Loucy (cell line): ENCODE results near the gene CCRL2.

Source experiments
- H2AFZ ChIP-seq: fragments of 200-600 bp; sonication (generic); 2 replicates; pipeline ENCODE4 v1.6.0; 2016; ENCODE audit warnings: antibody characterized with exemption, mild to moderate bottlenecking, low read length, moderate library complexity
- H3F3A ChIP-seq: fragments of 200-600 bp; 2 replicates; pipeline ENCODE4 v1.6.0; 2016; ENCODE audit warnings: antibody characterized with exemption, low read depth, mild to moderate bottlenecking
- H3K27me3 ChIP-seq: fragments of 200-600 bp; sonication (generic); 2 replicates; pipeline ENCODE4 v1.6.1; 2014; ENCODE audit warnings: low read length, mild to moderate bottlenecking; ENCODE audit not compliant: insufficient read depth, poor library complexity, severe bottlenecking
- H3K36me3 ChIP-seq: fragments of 200-600 bp; sonication (generic); 2 replicates; pipeline ENCODE4 v1.6.1; 2016; ENCODE audit warnings: low read length; ENCODE audit not compliant: insufficient read depth
- H3K4me1 ChIP-seq: fragments of 200-600 bp; sonication (generic); 2 replicates; pipeline ENCODE4 v1.5.1; 2014; ENCODE audit warnings: low read length, mild to moderate bottlenecking; ENCODE audit not compliant: insufficient read depth, poor library complexity, severe bottlenecking
- H3K4me2 ChIP-seq: fragments of 200-600 bp; sonication (generic); 2 replicates; pipeline ENCODE4 v1.6.0; 2014; ENCODE audit warnings: antibody characterized with exemption, low read length, low read depth, mild to moderate bottlenecking; ENCODE audit not compliant: poor library complexity, severe bottlenecking
- H3K4me3 ChIP-seq: fragments of 200-600 bp; sonication (generic); 2 replicates; pipeline ENCODE4 v1.5.1; 2014; ENCODE audit warnings: low read length, mild to moderate bottlenecking, mixed read lengths; ENCODE audit not compliant: poor library complexity, severe bottlenecking
- H3K79me2 ChIP-seq: fragments of 200-600 bp; sonication (generic); 2 replicates; pipeline ENCODE4 v1.6.1; 2014; ENCODE audit warnings: low read length; ENCODE audit not compliant: insufficient read depth
- H3K9ac ChIP-seq: fragments of 200-600 bp; sonication (generic); 2 replicates; pipeline ENCODE4 v1.6.0; 2014; ENCODE audit warnings: mild to moderate bottlenecking, low read depth, low read length, moderate library complexity; ENCODE audit not compliant: poor library complexity, severe bottlenecking
- H3K9me2 ChIP-seq: fragments of 200-600 bp; sonication (generic); replicated peaks from 2 replicates; pipeline ENCODE4 v1.6.1; 2016; ENCODE audit warnings: low read depth, low read length, mixed read lengths
- H3K9me3 ChIP-seq: fragments of 200-600 bp; sonication (generic); 2 replicates; pipeline ENCODE4 v1.6.1; 2014; ENCODE audit warnings: mild to moderate bottlenecking, antibody characterized with exemption, low read length, low read depth; ENCODE audit not compliant: insufficient read depth
- H4K20me1 ChIP-seq: fragments of 200-600 bp; sonication (generic); 2 replicates; pipeline ENCODE4 v1.6.0; 2014; ENCODE audit warnings: antibody characterized with exemption, low read length, mild to moderate bottlenecking; ENCODE audit not compliant: insufficient read depth, poor library complexity, severe bottlenecking
- EZH2phosphoT487 ChIP-seq: fragments of 200-600 bp; IDR thresholded peaks from 2 replicates; pipeline ENCODE4 v1.6.1; 2018; ENCODE audit warnings: antibody characterized with exemption, mild to moderate bottlenecking, moderate library complexity, borderline replicate concordance
- TF ChIP-seq, protein P1 (sequence below): fragments of 200-600 bp; sonication (generic); conservative IDR thresholded peaks from 2 replicates; pipeline ENCODE4 v1.5.1; 2014; ENCODE audit warnings: mild to moderate bottlenecking, antibody characterized with exemption, low read length

The CCRL2 gene

DNA sequence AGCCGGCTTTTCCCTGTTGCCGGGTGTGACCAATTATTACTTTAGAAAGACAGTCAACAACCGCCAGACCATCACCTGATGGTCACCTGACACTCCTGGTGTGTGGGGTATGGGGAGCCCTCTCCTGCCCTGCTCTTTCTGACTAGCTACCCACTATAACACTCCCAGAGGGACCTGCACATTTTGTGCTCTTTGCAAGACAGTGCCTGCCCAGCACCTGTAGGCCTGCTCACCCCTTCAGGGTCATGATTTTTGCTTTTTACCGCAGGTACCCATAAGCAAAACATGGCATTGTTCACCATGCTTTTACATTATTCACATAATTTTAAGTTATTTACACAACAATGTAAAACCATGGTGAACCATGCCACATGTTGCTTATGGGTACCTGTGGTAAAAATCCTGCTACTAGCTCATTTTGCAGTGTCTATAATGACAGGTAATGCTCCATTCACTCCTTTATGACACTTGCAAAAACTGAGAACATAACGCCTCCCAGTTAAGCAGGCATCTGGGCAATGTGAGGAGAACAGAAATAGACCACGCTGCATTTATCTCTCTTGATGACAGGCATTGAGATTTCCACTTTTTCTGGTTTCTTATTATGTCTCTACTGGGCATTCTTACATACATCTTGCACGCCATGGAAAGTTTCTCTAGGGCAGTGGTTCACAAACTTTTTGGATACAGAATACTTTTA lies 9.9 kb downstream of the CCRL2 start:
- Histone ChIP-seq H3K27me3 (no peaks in the 10 kb centered on the region), H2AFZ (no peak overlapping the region), H3K4me3 (no peak overlapping the region), H3K9me3 (no peaks in the 10 kb centered on the region), H3K4me1 (peaks cover 10% of the 10 kb centered on the region), H3K9ac (no peak overlapping the region), H4K20me1 (no peaks in the 10 kb centered on the region), H3K36me3 (no peaks in the 10 kb centered on the region), H3K79me2 (no peaks in the 10 kb centered on the region), H3F3A (no peaks in the 10 kb centered on the region), H3K4me2 (no peak overlapping the region), H3K9me2 (no peaks in the 10 kb centered on the region)
- TF ChIP-seq, protein P1, sequence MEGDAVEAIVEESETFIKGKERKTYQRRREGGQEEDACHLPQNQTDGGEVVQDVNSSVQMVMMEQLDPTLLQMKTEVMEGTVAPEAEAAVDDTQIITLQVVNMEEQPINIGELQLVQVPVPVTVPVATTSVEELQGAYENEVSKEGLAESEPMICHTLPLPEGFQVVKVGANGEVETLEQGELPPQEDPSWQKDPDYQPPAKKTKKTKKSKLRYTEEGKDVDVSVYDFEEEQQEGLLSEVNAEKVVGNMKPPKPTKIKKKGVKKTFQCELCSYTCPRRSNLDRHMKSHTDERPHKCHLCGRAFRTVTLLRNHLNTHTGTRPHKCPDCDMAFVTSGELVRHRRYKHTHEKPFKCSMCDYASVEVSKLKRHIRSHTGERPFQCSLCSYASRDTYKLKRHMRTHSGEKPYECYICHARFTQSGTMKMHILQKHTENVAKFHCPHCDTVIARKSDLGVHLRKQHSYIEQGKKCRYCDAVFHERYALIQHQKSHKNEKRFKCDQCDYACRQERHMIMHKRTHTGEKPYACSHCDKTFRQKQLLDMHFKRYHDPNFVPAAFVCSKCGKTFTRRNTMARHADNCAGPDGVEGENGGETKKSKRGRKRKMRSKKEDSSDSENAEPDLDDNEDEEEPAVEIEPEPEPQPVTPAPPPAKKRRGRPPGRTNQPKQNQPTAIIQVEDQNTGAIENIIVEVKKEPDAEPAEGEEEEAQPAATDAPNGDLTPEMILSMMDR: no peak
- no peak for TF ChIP-seq EZH2phosphoT487

DNA sequence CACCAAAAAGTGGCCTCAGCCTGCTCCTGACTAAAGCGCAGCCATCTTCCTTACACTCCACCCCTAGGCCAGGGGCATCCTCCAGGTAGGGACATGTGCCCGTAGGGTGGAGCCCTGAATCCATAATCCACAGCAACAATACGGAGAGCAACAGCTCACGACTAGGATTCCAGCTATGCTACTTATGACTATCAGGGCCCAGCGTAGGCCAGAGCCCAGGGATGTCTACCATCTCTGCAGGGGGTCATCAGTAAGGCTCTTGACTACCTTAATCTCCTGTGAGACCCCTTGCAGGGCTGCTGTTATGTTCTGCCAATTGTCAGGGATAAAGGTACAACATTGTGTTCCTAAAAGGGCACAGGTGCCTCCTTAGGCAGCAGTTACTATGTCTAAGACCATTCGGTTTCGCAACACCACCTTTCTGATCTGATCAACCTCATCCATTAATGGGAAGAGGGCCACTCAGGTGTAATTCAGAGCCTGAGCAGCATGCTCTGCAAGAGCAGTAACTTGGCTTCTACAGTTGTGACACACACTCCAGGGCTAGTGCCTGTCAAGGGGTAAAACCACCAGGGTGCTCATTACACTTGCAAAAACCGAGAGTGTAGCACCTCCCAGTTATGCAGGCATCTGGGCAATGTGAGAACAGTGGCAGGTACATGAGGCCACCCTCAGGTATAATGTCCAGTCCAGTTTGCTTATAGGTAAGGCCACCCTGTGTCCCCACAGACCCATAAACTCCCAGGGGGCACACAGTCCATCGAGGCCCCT lies 11.0 kb downstream of the CCRL2 start:
- Histone ChIP-seq H3K27me3 (no peaks in the 10 kb centered on the region), H3K9me3 (no peaks in the 10 kb centered on the region), H2AFZ (no peak overlapping the region)

DNA sequence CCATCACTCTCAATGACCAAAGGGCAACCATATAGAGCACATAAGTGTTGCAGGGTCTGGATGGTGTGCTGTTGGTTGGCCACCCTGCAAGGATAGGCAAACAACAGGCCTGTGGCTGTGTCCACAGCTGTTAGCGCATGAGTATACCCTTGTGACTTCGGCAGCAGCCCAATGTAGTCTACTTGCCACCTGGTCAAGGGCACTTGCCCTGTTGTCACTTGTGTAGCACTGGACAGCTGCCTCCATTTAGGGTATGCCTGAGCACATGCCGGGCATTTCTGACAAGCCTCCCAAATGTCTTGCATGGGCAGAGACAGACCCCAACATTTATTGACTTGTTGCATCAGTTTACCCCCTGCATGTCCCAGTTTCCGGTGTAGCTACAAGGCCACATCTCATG lies 12.8 kb downstream of the CCRL2 start:
- Histone ChIP-seq H3K79me2 (no peaks in the 10 kb centered on the region), H3K4me3 (no peak overlapping the region)

More for the DNA sequence above, 11.0 kb downstream of the CCRL2 start:
- Histone ChIP-seq H3F3A (no peaks in the 10 kb centered on the region), H3K9ac (no peak overlapping the region), H4K20me1 (no peaks in the 10 kb centered on the region), H3K36me3 (no peaks in the 10 kb centered on the region), H3K4me2 (no peak overlapping the region), H3K4me3 (no peak overlapping the region), H3K79me2 (no peaks in the 10 kb centered on the region), H3K4me1 (peaks cover 10% of the 10 kb centered on the region), H3K9me2 (no peaks in the 10 kb centered on the region)
- TF ChIP-seq EZH2phosphoT487: no peak
- TF ChIP-seq, protein P1: no peak

More for the DNA sequence above, 12.8 kb downstream of the CCRL2 start:
- Histone ChIP-seq H3K9ac (no peak overlapping the region), H3K27me3 (no peaks in the 10 kb centered on the region), H3K4me1 (peaks cover 13% of the 10 kb centered on the region), H3K4me2 (no peak overlapping the region), H3K9me3 (no peaks in the 10 kb centered on the region), H2AFZ (no peak overlapping the region), H3F3A (no peaks in the 10 kb centered on the region), H3K9me2 (no peaks in the 10 kb centered on the region), H3K36me3 (no peaks in the 10 kb centered on the region), H4K20me1 (no peaks in the 10 kb centered on the region)
- no peak for TF ChIP-seq EZH2phosphoT487
- TF ChIP-seq, protein P1: no peak
